HepG2 (cell line): ENCODE measurements around the gene TLCD1. TPM values are rescaled to one million over a fixed set of nuclear protein-coding genes. Genes with fewer than 3 reads are reported as not detected.

Experiments used
- FOXP1 ChIP-seq, 2 experiments: fragments of 450-650 bp in 1 of 2; IDR thresholded peaks; 2 replicates each; pipeline ENCODE4 v1.6.1; 2017 to 2018; ENCODE audit warnings: antibody characterized with exemption in 1 of 2
- GABPA ChIP-seq, 2 experiments: IDR thresholded peaks; 2 replicates each; pipeline ENCODE4 v1.6.1; 2011 to 2016; ENCODE audit warnings: low read depth in 2 of 2, low read length in 1 of 2, missing biosample characterization in 1 of 2, missing genetic modification characterization in 1 of 2
- HIVEP1 ChIP-seq: sonication (generic); formaldehyde crosslinking; IDR thresholded peaks from 2 replicates; pipeline ENCODE4 v1.4.0; 2020; ENCODE audit warnings: mild to moderate bottlenecking, missing genetic modification reagents
- JDP2 ChIP-seq: sonication (generic); formaldehyde crosslinking; IDR thresholded peaks from 2 replicates; pipeline ENCODE4 v1.8.1; 2022; ENCODE audit warnings: missing genetic modification reagents, borderline replicate concordance
- KAT7 ChIP-seq: IDR thresholded peaks from 2 replicates; pipeline ENCODE4 v1.6.1; 2018; ENCODE audit warnings: borderline replicate concordance, missing compliant biosample characterization
- KMT2A ChIP-seq: sonication (generic); formaldehyde crosslinking; IDR thresholded peaks from 2 replicates; pipeline ENCODE4 v1.4.0; 2020; ENCODE audit warnings: missing genetic modification reagents
- PAWR ChIP-seq: sonication (generic); formaldehyde crosslinking; IDR thresholded peaks from 2 replicates; pipeline ENCODE4 v1.4.0; 2020; ENCODE audit warnings: missing genetic modification reagents, mild to moderate bottlenecking, borderline replicate concordance
- PCBP1 ChIP-seq: fragments of 200-400 bp; formaldehyde crosslinking; IDR thresholded peaks from 2 replicates; pipeline ENCODE4 v1.6.1; 2017; ENCODE audit warnings: mild to moderate bottlenecking, low read depth, low read length, borderline replicate concordance
- PHF21A ChIP-seq: sonication (generic); formaldehyde crosslinking; IDR thresholded peaks from 2 replicates; pipeline ENCODE4 v1.5.0; 2020; ENCODE audit warnings: mild to moderate bottlenecking, missing genetic modification reagents
- SMARCE1 ChIP-seq: fragments of 450-650 bp; IDR thresholded peaks from 2 replicates; pipeline ENCODE4 v1.6.1; 2017; ENCODE audit warnings: borderline replicate concordance
- SMYD3 ChIP-seq: sonication (generic); formaldehyde crosslinking; IDR thresholded peaks from 2 replicates; pipeline ENCODE4 v1.8.1; 2023; ENCODE audit warnings: mild to moderate bottlenecking, missing genetic modification reagents
- TARDBP ChIP-seq: sonication (generic); formaldehyde crosslinking; IDR thresholded peaks from 2 replicates; pipeline ENCODE4 v1.8.0; 2022; ENCODE audit warnings: mild to moderate bottlenecking, missing genetic modification reagents
- ZNF264 ChIP-seq: sonication (generic); formaldehyde crosslinking; IDR thresholded peaks from 2 replicates; pipeline ENCODE4 v1.4.0; 2020; ENCODE audit warnings: missing genetic modification reagents
- ZNF749 ChIP-seq: sonication (generic); formaldehyde crosslinking; IDR thresholded peaks from 2 replicates; pipeline ENCODE4 v1.8.0; 2022; ENCODE audit warnings: mild to moderate bottlenecking, missing genetic modification reagents, moderate library complexity, borderline replicate concordance
- ZSCAN29 ChIP-seq: sonication (generic); formaldehyde crosslinking; conservative IDR thresholded peaks from 2 replicates; pipeline ENCODE4 v1.4.0; 2020; ENCODE audit warnings: mild to moderate bottlenecking, missing genetic modification reagents
- polyA plus RNA-seq, 8 experiments: library from polyadenylated mRNA; depleted of rRNA in 3 of 8; stranded (reverse) in 7 of 8; unstranded in 1 of 8; fragments of >200 nt; fragmentation: Illumina TruSeq in 4 of 8; extraction: Trizol in 4 of 8; gene quantifications; 2 replicates each; pipeline versions ENCODE4 v1.2.1 to v1.2.3, GENCODE V29; 2011 to 2016; ENCODE audit warnings: low read depth in 4 of 8, missing spikeins in 1 of 8, mixed read lengths in 1 of 8; ENCODE audit not compliant: insufficient read depth in 1 of 8
- total RNA-seq, 5 experiments: library from RNA; depleted of rRNA; stranded (reverse); fragments of >200 nt; fragmentation: Illumina TruSeq; extraction: Trizol; gene quantifications; 2 replicates each; pipeline ENCODE4 v1.2.3, GENCODE V29; 2016; ENCODE audit warnings: low read depth in 1 of 5
- TF ChIP-seq, protein P1 (sequence below): sonication (generic); formaldehyde crosslinking; IDR thresholded peaks from 2 replicates; pipeline ENCODE4 v1.4.0; 2020; ENCODE audit warnings: missing genetic modification reagents
- TF ChIP-seq, protein P2 (sequence below): sonication (generic); formaldehyde crosslinking; IDR thresholded peaks from 2 replicates; pipeline ENCODE4 v1.5.0; 2020; ENCODE audit warnings: mild to moderate bottlenecking, missing genetic modification reagents, borderline replicate concordance
- TF ChIP-seq, protein P3 (sequence below), 2 experiments: sonication (generic) in 1 of 2; formaldehyde crosslinking in 1 of 2; IDR thresholded peaks; 2 replicates each; pipeline versions ENCODE4 v1.5.1 to v1.6.1; 2011 to 2020; ENCODE audit warnings: borderline replicate concordance in 1 of 2, low read depth in 1 of 2, low read length in 1 of 2, mild to moderate bottlenecking in 1 of 2, missing genetic modification reagents in 1 of 2, moderate library complexity in 1 of 2

The TLCD1 gene
- total and polyA plus RNA-seq, 2 of the 13 experiments (the other 11 are each of a cell fraction or from before 2014, with no cell fraction given), result 14.9 to 19.6 TPM

DNA sequence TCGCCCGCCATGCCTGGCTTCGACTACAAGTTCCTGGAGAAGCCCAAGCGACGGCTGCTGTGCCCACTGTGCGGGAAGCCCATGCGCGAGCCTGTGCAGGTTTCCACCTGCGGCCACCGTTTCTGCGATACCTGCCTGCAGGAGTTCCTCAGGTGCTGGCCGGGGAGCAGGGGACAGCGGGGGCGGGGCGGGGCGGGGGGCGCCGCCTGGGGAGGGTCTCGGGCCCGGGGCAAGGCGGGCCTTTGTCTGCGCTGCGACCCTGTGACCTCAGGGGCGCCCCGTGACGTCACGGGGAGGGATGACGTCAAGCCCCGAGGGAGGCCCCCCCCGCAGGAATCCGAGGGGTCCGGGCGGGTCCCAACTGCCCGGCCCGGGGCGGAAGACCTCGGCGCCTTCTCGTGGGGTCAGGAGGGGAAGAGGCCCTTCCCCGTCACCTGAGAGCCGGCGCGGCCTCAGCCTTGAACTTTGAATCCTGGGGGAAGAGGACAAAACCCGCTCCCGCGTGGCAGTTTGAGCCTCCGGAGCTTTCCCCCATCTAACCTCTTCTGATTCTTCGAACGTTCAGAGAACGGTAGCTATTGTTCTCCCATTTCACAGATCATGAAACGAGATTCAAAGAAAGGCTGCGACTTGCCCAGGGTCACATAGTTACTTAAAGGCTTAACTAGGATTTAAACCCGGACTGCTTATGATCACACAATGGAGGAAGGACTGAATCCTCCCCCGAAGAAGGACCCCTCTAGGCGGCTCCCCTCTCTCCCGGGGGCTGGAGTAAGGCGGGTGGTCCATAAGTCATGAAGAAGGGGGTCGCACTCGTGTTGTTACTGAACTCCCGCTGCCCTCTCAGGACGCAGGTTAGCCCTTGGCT lies 18.3 kb upstream of the TLCD1 start (continued):
- TF ChIP-seq PHF21A (CRISPR knock-in tag) (no peak), ZSCAN29 (no peak), FOXP1 (IDR thresholded peaks at IDR 0.05) (no peak), FOXP1 (CRISPR knock-in tag; IDR thresholded peaks at IDR 0.05) (0 out of 2 replicates have a peak, but pooled peaks have one; percentile 8), PAWR (CRISPR knock-in tag) (no peak), GABPA (IDR thresholded peaks at IDR 0.05; ENCODE audit: low read depth, low read length) (no peak), GABPA (CRISPR knock-in tag; IDR thresholded peaks at IDR 0.05; ENCODE audit: low read depth) (peak; percentile 59), SMYD3 (CRISPR knock-in tag) (no peak), ZNF749 (no peak), SMARCE1 (no peak), HIVEP1 (CRISPR knock-in tag) (peak; percentile 66), KAT7 (0 out of 2 replicates have a peak, but pooled peaks have one; percentile 52), JDP2 (CRISPR knock-in tag) (no peak), TARDBP (CRISPR knock-in tag) (no peak), PCBP1 (no peak), ZNF264 (CRISPR knock-in tag) (no peak), KMT2A (CRISPR knock-in tag) (0 out of 2 replicates have a peak, but pooled peaks have one; percentile 14)
- TF ChIP-seq, protein P1, sequence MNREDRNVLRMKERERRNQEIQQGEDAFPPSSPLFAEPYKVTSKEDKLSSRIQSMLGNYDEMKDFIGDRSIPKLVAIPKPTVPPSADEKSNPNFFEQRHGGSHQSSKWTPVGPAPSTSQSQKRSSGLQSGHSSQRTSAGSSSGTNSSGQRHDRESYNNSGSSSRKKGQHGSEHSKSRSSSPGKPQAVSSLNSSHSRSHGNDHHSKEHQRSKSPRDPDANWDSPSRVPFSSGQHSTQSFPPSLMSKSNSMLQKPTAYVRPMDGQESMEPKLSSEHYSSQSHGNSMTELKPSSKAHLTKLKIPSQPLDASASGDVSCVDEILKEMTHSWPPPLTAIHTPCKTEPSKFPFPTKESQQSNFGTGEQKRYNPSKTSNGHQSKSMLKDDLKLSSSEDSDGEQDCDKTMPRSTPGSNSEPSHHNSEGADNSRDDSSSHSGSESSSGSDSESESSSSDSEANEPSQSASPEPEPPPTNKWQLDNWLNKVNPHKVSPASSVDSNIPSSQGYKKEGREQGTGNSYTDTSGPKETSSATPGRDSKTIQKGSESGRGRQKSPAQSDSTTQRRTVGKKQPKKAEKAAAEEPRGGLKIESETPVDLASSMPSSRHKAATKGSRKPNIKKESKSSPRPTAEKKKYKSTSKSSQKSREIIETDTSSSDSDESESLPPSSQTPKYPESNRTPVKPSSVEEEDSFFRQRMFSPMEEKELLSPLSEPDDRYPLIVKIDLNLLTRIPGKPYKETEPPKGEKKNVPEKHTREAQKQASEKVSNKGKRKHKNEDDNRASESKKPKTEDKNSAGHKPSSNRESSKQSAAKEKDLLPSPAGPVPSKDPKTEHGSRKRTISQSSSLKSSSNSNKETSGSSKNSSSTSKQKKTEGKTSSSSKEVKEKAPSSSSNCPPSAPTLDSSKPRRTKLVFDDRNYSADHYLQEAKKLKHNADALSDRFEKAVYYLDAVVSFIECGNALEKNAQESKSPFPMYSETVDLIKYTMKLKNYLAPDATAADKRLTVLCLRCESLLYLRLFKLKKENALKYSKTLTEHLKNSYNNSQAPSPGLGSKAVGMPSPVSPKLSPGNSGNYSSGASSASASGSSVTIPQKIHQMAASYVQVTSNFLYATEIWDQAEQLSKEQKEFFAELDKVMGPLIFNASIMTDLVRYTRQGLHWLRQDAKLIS (CRISPR knock-in tag), result no peak
- TF ChIP-seq, protein P2, sequence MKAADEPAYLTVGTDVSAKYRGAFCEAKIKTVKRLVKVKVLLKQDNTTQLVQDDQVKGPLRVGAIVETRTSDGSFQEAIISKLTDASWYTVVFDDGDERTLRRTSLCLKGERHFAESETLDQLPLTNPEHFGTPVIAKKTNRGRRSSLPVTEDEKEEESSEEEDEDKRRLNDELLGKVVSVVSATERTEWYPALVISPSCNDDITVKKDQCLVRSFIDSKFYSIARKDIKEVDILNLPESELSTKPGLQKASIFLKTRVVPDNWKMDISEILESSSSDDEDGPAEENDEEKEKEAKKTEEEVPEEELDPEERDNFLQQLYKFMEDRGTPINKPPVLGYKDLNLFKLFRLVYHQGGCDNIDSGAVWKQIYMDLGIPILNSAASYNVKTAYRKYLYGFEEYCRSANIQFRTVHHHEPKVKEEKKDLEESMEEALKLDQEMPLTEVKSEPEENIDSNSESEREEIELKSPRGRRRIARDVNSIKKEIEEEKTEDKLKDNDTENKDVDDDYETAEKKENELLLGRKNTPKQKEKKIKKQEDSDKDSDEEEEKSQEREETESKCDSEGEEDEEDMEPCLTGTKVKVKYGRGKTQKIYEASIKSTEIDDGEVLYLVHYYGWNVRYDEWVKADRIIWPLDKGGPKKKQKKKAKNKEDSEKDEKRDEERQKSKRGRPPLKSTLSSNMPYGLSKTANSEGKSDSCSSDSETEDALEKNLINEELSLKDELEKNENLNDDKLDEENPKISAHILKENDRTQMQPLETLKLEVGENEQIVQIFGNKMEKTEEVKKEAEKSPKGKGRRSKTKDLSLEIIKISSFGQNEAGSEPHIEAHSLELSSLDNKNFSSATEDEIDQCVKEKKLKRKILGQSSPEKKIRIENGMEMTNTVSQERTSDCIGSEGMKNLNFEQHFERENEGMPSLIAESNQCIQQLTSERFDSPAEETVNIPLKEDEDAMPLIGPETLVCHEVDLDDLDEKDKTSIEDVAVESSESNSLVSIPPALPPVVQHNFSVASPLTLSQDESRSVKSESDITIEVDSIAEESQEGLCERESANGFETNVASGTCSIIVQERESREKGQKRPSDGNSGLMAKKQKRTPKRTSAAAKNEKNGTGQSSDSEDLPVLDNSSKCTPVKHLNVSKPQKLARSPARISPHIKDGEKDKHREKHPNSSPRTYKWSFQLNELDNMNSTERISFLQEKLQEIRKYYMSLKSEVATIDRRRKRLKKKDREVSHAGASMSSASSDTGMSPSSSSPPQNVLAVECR (CRISPR knock-in tag), result no peak
- TF ChIP-seq, protein P3, sequence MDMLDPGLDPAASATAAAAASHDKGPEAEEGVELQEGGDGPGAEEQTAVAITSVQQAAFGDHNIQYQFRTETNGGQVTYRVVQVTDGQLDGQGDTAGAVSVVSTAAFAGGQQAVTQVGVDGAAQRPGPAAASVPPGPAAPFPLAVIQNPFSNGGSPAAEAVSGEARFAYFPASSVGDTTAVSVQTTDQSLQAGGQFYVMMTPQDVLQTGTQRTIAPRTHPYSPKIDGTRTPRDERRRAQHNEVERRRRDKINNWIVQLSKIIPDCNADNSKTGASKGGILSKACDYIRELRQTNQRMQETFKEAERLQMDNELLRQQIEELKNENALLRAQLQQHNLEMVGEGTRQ (IDR thresholded peaks at IDR 0.05; ENCODE audit: low read depth, low read length), result no peak
- TF ChIP-seq, protein P3 (CRISPR knock-in tag; IDR thresholded peaks at IDR 0.05; ENCODE audit: borderline replicate concordance), result no peak
